H1 (cell line): ENCODE results near the gene VWA7. TPM values are rescaled to one million over a fixed set of nuclear protein-coding genes. Genes with fewer than 3 reads are reported as not detected.
"Not testable (repeated sequence)": the region's sequence is repeated elsewhere in the genome, so short reads cannot be mapped to it uniquely, and the experiment has no call there.

Experiments
- CTCF ChIA-PET: fragments of 300-600 bp; sonication (Branson Sonifier 250); formaldehyde crosslinking; loops from one replicate; lab custom pipeline; 2021; ENCODE audit not compliant: partially characterized antibody; lab: Charles Lee
- POLR2A ChIA-PET: fragments of 300-600 bp; sonication (Branson Sonifier 250); formaldehyde crosslinking; loops from one replicate; lab custom pipeline; 2021; ENCODE audit warnings: inconsistent platforms; ENCODE audit not compliant: partially characterized antibody; lab: Charles Lee
- DNase-seq, 2 experiments: peaks; one replicate each; pipeline versions ENCODE4 v3.0.0 to v3.0.0-alpha.2; 2010 to 2022; ENCODE audit warnings: low spot score in 2 of 2, low read depth in 1 of 2, mixed read lengths in 1 of 2
- FAIRE-seq: peaks from 2 replicates; lab custom pipeline; 2011; peaks lifted over from hg19 to GRCh38; lab: Jason Lieb, UNC
- H2AFZ ChIP-seq: 2 replicates; pipeline ENCODE4 v1.8.1; 2012; ENCODE audit warnings: low read length, inconsistent platforms
- H2AK5ac ChIP-seq: 2 replicates; pipeline ENCODE4 v1.6.1; 2013; ENCODE audit warnings: low read depth, low read length
- H2BK120ac ChIP-seq: replicated peaks from 2 replicates; pipeline ENCODE3; 2013; ENCODE audit warnings: low read depth, low read length, inconsistent platforms
- H2BK12ac ChIP-seq: 2 replicates; pipeline ENCODE4 v1.6.1; 2013; ENCODE audit warnings: low read depth, low read length
- H2BK15ac ChIP-seq: 2 replicates; pipeline ENCODE4 v1.6.1; 2013; ENCODE audit warnings: low read length
- H2BK20ac ChIP-seq: 2 replicates; pipeline ENCODE4 v1.6.1; 2013; ENCODE audit warnings: low read length
- H2BK5ac ChIP-seq: 2 replicates; pipeline ENCODE4 v1.6.1; 2013; ENCODE audit warnings: low read depth, low read length
- H3K14ac ChIP-seq: 2 replicates; pipeline ENCODE4 v1.6.1; 2013; ENCODE audit warnings: inconsistent platforms; ENCODE audit not compliant: insufficient read length
- H3K18ac ChIP-seq: 2 replicates; pipeline ENCODE4 v1.6.1; 2013; ENCODE audit warnings: low read length; ENCODE audit errors: extremely low read depth
- H3K23ac ChIP-seq: 2 replicates; pipeline ENCODE4 v1.6.1; 2013; ENCODE audit warnings: inconsistent platforms; ENCODE audit not compliant: insufficient read length
- H3K23me2 ChIP-seq: 2 replicates; pipeline ENCODE4 v1.6.1; 2013; ENCODE audit warnings: low read depth, low read length
- H3K27ac ChIP-seq: 2 replicates; pipeline ENCODE4 v1.6.1; 2011; ENCODE audit warnings: low read depth, low read length, inconsistent platforms
- H3K27me3 ChIP-seq, 4 experiments: replicated peaks in 1 of 4; 1 replicate in 1 of 4; 2 replicates in 3 of 4; pipeline versions ENCODE4 v1.6.1 to v1.8.1; 2011 to 2013; ENCODE audit warnings: low read length in 3 of 4, mild to moderate bottlenecking in 3 of 4, inconsistent platforms in 2 of 4, mixed read lengths in 2 of 4, moderate library complexity in 1 of 4; ENCODE audit not compliant: control insufficient read depth in 3 of 4, insufficient read depth in 3 of 4; ENCODE audit errors: extremely low read depth in 1 of 4
- H3K36me3 ChIP-seq, 4 experiments: 2 replicates each; pipeline versions ENCODE4 v1.6.1 to v1.8.1; 2011 to 2013; ENCODE audit warnings: mild to moderate bottlenecking in 4 of 4, low read length in 3 of 4, moderate library complexity in 2 of 4, control low read depth in 1 of 4, inconsistent platforms in 1 of 4; ENCODE audit not compliant: insufficient read depth in 4 of 4, control insufficient read depth in 2 of 4
- H3K4ac ChIP-seq: replicated peaks from 2 replicates; pipeline ENCODE3; 2013; ENCODE audit warnings: low read length, low read depth, mixed read lengths, inconsistent platforms; ENCODE audit not compliant: insufficient read length
- H3K4me1 ChIP-seq, 4 experiments: replicated peaks in 1 of 4; 1 replicate in 1 of 4; 2 replicates in 3 of 4; pipeline versions ENCODE4 v1.6.1 to v1.8.1; 2011 to 2013; ENCODE audit warnings: low read length in 3 of 4, inconsistent platforms in 2 of 4, mixed read lengths in 1 of 4; ENCODE audit not compliant: insufficient read depth in 4 of 4, control insufficient read depth in 3 of 4
- H3K4me2 ChIP-seq, 2 experiments: 2 replicates each; pipeline versions ENCODE4 v1.6.1 to v1.8.1; 2011 to 2013; ENCODE audit warnings: low read depth in 2 of 2, low read length in 2 of 2, control low read depth in 1 of 2, inconsistent platforms in 1 of 2, mild to moderate bottlenecking in 1 of 2; ENCODE audit not compliant: insufficient read depth in 1 of 2
- H3K4me3 ChIP-seq, 4 experiments: fragments of 200-600, 300-600 bp in 1 of 4; sonication (generic), shearing (Covaris generic), sonication (Bioruptor Twin) in 1 of 4; 2 replicates each; pipeline versions ENCODE4 v1.5.1 to v1.8.1; 2011 to 2016; ENCODE audit warnings: low read length in 4 of 4, low read depth in 3 of 4, control low read depth in 2 of 4, inconsistent platforms in 2 of 4, mild to moderate bottlenecking in 2 of 4, mixed read lengths in 1 of 4, moderate library complexity in 1 of 4; ENCODE audit not compliant: insufficient read depth in 2 of 4; ENCODE audit errors: extremely low read depth in 1 of 4
- H3K56ac ChIP-seq: replicated peaks from 2 replicates; pipeline ENCODE3; 2013; ENCODE audit warnings: low read depth, mild to moderate bottlenecking, mixed read lengths, low read length, inconsistent platforms; ENCODE audit not compliant: insufficient read length
- H3K79me1 ChIP-seq: 2 replicates; pipeline ENCODE4 v1.6.1; 2013; ENCODE audit warnings: low read depth, low read length, control low read depth
- H3K79me2 ChIP-seq, 2 experiments: 2 replicates each; pipeline versions ENCODE4 v1.6.1 to v1.8.1; 2012 to 2013; ENCODE audit warnings: low read length in 2 of 2, mild to moderate bottlenecking in 2 of 2, inconsistent platforms in 1 of 2; ENCODE audit not compliant: insufficient read depth in 2 of 2, control insufficient read depth in 1 of 2
- H3K9ac ChIP-seq, 4 experiments: replicated peaks in 1 of 4; 1 replicate in 1 of 4; 2 replicates in 3 of 4; pipeline versions ENCODE4 v1.6.1 to v1.8.1; 2011 to 2013; ENCODE audit warnings: low read depth in 3 of 4, low read length in 3 of 4, control low read depth in 2 of 4, mild to moderate bottlenecking in 2 of 4, moderate library complexity in 2 of 4, inconsistent platforms in 1 of 4; ENCODE audit errors: extremely low read depth in 1 of 4
- H3K9me3 ChIP-seq, 2 experiments: 2 replicates each; pipeline versions ENCODE4 v1.6.1 to v1.8.1; 2012 to 2013; ENCODE audit warnings: mild to moderate bottlenecking in 2 of 2, moderate library complexity in 2 of 2, control low read depth in 1 of 2, inconsistent platforms in 1 of 2, low read depth in 1 of 2, low read length in 1 of 2, mixed read lengths in 1 of 2; ENCODE audit not compliant: insufficient read depth in 2 of 2
- H4K20me1 ChIP-seq, 2 experiments: replicated peaks in 1 of 2; 2 replicates each; pipeline versions ENCODE3 to v1.8.1; 2011 to 2013; ENCODE audit warnings: inconsistent platforms in 2 of 2, low read length in 2 of 2, mild to moderate bottlenecking in 1 of 2; ENCODE audit not compliant: insufficient read depth in 2 of 2, control insufficient read depth in 1 of 2
- H4K5ac ChIP-seq: 2 replicates; pipeline ENCODE4 v1.6.1; 2013; ENCODE audit warnings: low read length, low read depth, mixed read lengths, inconsistent platforms; ENCODE audit not compliant: insufficient read length
- H4K8ac ChIP-seq: 2 replicates; pipeline ENCODE4 v1.8.0; 2013; ENCODE audit warnings: mild to moderate bottlenecking, moderate library complexity, low read length, inconsistent platforms; ENCODE audit not compliant: insufficient read depth; ENCODE audit errors: extremely low read depth
- H4K91ac ChIP-seq: replicated peaks from 2 replicates; pipeline ENCODE3; 2013; ENCODE audit warnings: low read length, mixed read lengths, inconsistent platforms; ENCODE audit not compliant: insufficient read length
- CEBPB ChIP-seq: IDR thresholded peaks from 2 replicates; pipeline ENCODE4 v1.6.1; 2012; ENCODE audit warnings: low read depth, low read length
- RBBP5 ChIP-seq: IDR thresholded peaks from 2 replicates; pipeline ENCODE4 v1.7.1; 2012; ENCODE audit warnings: low read depth, mild to moderate bottlenecking, inconsistent platforms, low read length, moderate library complexity, borderline replicate concordance
- WGBS, 2 experiments: shearing (Covaris generic) in 1 of 2; methylation state at CpG; one replicate each; pipeline versions ENCODE4 v1.1.6 to v1.1.7; 2013 to 2015; ENCODE audit warnings: low lambda C conversion rate in 2 of 2, mixed read lengths in 2 of 2, inconsistent platforms in 1 of 2, low coverage in 1 of 2, missing lambda C conversion rate in 1 of 2; ENCODE audit not compliant: insufficient replicate concordance in 2 of 2, insufficient coverage in 1 of 2, insufficient read length in 1 of 2; ENCODE audit errors: extremely low coverage in 1 of 2, missing lambda C conversion rate in 1 of 2; 5-methylcytosine and 5-hydroxymethylcytosine counted together
- polyA plus RNA-seq, 7 experiments: library from polyadenylated mRNA; depleted of rRNA in 3 of 7; stranded (reverse) in 5 of 7; unstranded in 2 of 7; fragments of >200 nt in 5 of 7; fragments of 200-250 nt in 2 of 7; gene quantifications; 1 replicate in 5 of 7; 2 replicates in 1 of 7; 4 replicates in 1 of 7; pipeline versions ENCODE4 v1.2.1 to v1.2.3, GENCODE V29; 2011 to 2013; ENCODE audit warnings: missing spikeins in 2 of 7, mixed read lengths in 2 of 7
- total RNA-seq: library from RNA; stranded (reverse); fragmentation: NEBNext Ultra II Directional; extraction: Animal tissue kit (Norgen Biotek cat#: 25700); gene quantifications from 2 replicates; pipeline ENCODE4 v1.2.1, GENCODE V29; 2021

The VWA7 gene
- total and polyA plus RNA-seq, 2 of the 8 experiments (the other 6 are each of a cell fraction or from before 2014, with no cell fraction given), result 0.82 to 2.1 TPM

- TF ChIP-seq RBBP5 (peak; percentile 89; the same call in 1 of the 2 replicates), CEBPB (peak; percentile 92)
These were observed 44.3 kb upstream of the VWA7 start (continued) for GRCh38 chr6:31821301-31822035.

GRCh38 chr6:31820399-31820798 lies 43.3 kb upstream of the VWA7 start:
- ChIA-PET POLR2A (interaction anchor here (1.0 to 10.9 kb wide), 5 partner anchors 11 to 25 kb away, joined by 4 to 136 read pairs (median 4); partner anchors contain the start of gene VARS1), CTCF (interaction anchor here (0.6 to 2.6 kb wide), 7 partner anchors 10 to 162 kb away, joined by 3 to 11 read pairs (median 4); no protein-coding TSS in a partner anchor)
- H3K14ac ChIP-seq, H2BK5ac ChIP-seq, H2BK120ac ChIP-seq, FAIRE-seq, H3K79me1 ChIP-seq, H3K27me3 ChIP-seq, H3K9ac ChIP-seq, H2BK15ac ChIP-seq, H3K9me3 ChIP-seq, H4K91ac ChIP-seq, H2AFZ ChIP-seq, H3K4me3 ChIP-seq, H3K23ac ChIP-seq, H2BK12ac ChIP-seq, H4K8ac ChIP-seq, H4K20me1 ChIP-seq, H3K4me1 ChIP-seq, H3K27ac ChIP-seq, H3K4ac ChIP-seq, DNase-seq, H3K18ac ChIP-seq, H3K36me3 ChIP-seq, H3K56ac ChIP-seq, H3K79me2 ChIP-seq, H3K4me2 ChIP-seq, H2BK20ac ChIP-seq, H2AK5ac ChIP-seq, H3K23me2 ChIP-seq, H4K5ac ChIP-seq: not testable (repeated sequence)
- WGBS, 2 experiments, result 88% methylated on average over 7 of the region's 10 CpGs; no CpG with 5 or more reads in 1 of the 2 experiments
